SU-DHL-6 (cell line): ENCODE results near the gene ADAR.

Experiments used
- H2AFZ ChIP-seq: fragments of 200-600 bp; sonication (generic); 2 replicates; pipeline ENCODE4 v1.6.1; 2014; ENCODE audit warnings: low read depth, mild to moderate bottlenecking, moderate library complexity, mixed read lengths, antibody characterized with exemption, low read length; ENCODE audit not compliant: severe bottlenecking
- H3F3A ChIP-seq: fragments of 200-600 bp; shearing (Covaris generic); 2 replicates; pipeline ENCODE4 v1.6.0; 2016; ENCODE audit warnings: antibody characterized with exemption, mild to moderate bottlenecking; ENCODE audit not compliant: insufficient read depth
- H3K27ac ChIP-seq: fragments of 200-600 bp; sonication (generic); 2 replicates; pipeline ENCODE4 v1.5.1; 2016; ENCODE audit warnings: low read depth, mild to moderate bottlenecking, low read length, moderate library complexity, mixed read lengths
- H3K27me3 ChIP-seq: fragments of 200-600 bp; sonication (generic), shearing (Covaris generic); 2 replicates; pipeline ENCODE4 v1.6.0; 2014; ENCODE audit warnings: mild to moderate bottlenecking, low read length
- H3K36me3 ChIP-seq: fragments of 200-600 bp; sonication (generic); 2 replicates; pipeline ENCODE4 v1.6.1; 2014; ENCODE audit warnings: mild to moderate bottlenecking, low read length, mixed read lengths
- H3K4me2 ChIP-seq: fragments of 300-600, 200-600 bp; shearing (Covaris generic), sonication (generic); 2 replicates; pipeline ENCODE4 v1.6.0; 2014; ENCODE audit warnings: low read length, low read depth, mild to moderate bottlenecking; ENCODE audit not compliant: poor library complexity, severe bottlenecking
- H3K4me3 ChIP-seq: fragments of 200-600 bp; sonication (generic); 2 replicates; pipeline ENCODE4 v1.5.1; 2014; ENCODE audit warnings: antibody characterized with exemption, low read length, mild to moderate bottlenecking, mixed read lengths; ENCODE audit not compliant: insufficient read depth, poor library complexity, severe bottlenecking
- H3K79me2 ChIP-seq: fragments of 200-600 bp; sonication (generic); 2 replicates; pipeline ENCODE4 v1.6.1; 2014; ENCODE audit warnings: mild to moderate bottlenecking, low read length, moderate library complexity; ENCODE audit not compliant: insufficient read depth
- H3K9ac ChIP-seq: fragments of 200-600 bp; sonication (generic); 2 replicates; pipeline ENCODE4 v1.7.0; 2014; ENCODE audit warnings: mild to moderate bottlenecking, low read length
- H3K9me2 ChIP-seq: fragments of 200-600 bp; sonication (generic); replicated peaks from 2 replicates; pipeline ENCODE4 v1.6.1; 2014; ENCODE audit warnings: low read length; ENCODE audit not compliant: insufficient read depth
- H3K9me3 ChIP-seq: fragments of 200-600 bp; sonication (generic); 2 replicates; pipeline ENCODE4 v1.6.1; 2014; ENCODE audit warnings: low read length, mixed read lengths; ENCODE audit not compliant: insufficient read depth
- H4K20me1 ChIP-seq: fragments of 200-600 bp; sonication (generic); 2 replicates; pipeline ENCODE4 v1.6.1; 2014; ENCODE audit warnings: low read depth, mild to moderate bottlenecking, antibody characterized with exemption, low read length, moderate library complexity, mixed read lengths
- CTCF ChIP-seq: fragments of 200-600 bp; sonication (generic); IDR thresholded peaks from one replicate; pipeline ENCODE4 v1.5.1; 2017; ENCODE audit warnings: antibody characterized with exemption, mild to moderate bottlenecking, low read length, moderate library complexity; ENCODE audit not compliant: insufficient read depth, poor library complexity, severe bottlenecking
- EZH2phosphoT487 ChIP-seq: fragments of 200-600 bp; sonication (generic), shearing (Covaris generic); conservative IDR thresholded peaks from 2 replicates; pipeline ENCODE4 v1.6.1; 2018; ENCODE audit warnings: mild to moderate bottlenecking, antibody characterized with exemption, low read length, moderate library complexity, mixed read lengths

The ADAR gene

GRCh38 chr1:154584267-154584994 lies 23.6 kb downstream of the ADAR start:
- no peaks in the 10 kb centered on the region for H3F3A ChIP-seq
- H3K27ac ChIP-seq = no peak overlapping the region
- peaks cover 33% of the 10 kb centered on the region for H3K36me3 ChIP-seq
- no peak overlapping the region for H3K4me3 ChIP-seq
- no peaks in the 10 kb centered on the region for H3K9me3 ChIP-seq
- no peaks in the 10 kb centered on the region for H3K79me2 ChIP-seq
- no peaks in the 10 kb centered on the region for H4K20me1 ChIP-seq
- H3K9ac ChIP-seq = no peak overlapping the region
- H3K4me2 ChIP-seq = no peak overlapping the region
- TF ChIP-seq EZH2phosphoT487 = no peak
- no peak for TF ChIP-seq CTCF
- H3K9me2 ChIP-seq = no peaks in the 10 kb centered on the region
- H2AFZ ChIP-seq = no peak overlapping the region
- H3K27me3 ChIP-seq = no peaks in the 10 kb centered on the region

- no peak overlapping the region for H3K27ac ChIP-seq
These were observed 24.2 kb downstream of the ADAR start for GRCh38 chr1:154583773-154584172.

GRCh38 chr1:154582885-154583284 lies 25.1 kb downstream of the ADAR start:
- H4K20me1 ChIP-seq = no peaks in the 10 kb centered on the region
- TF ChIP-seq CTCF (no peak), EZH2phosphoT487 (no peak)
- no peak overlapping the region for H3K4me2 ChIP-seq
- no peak overlapping the region for H2AFZ ChIP-seq
- H3K9me3 ChIP-seq = no peaks in the 10 kb centered on the region
- H3K27me3 ChIP-seq = no peaks in the 10 kb centered on the region
- no peaks in the 10 kb centered on the region for H3K9me2 ChIP-seq
- no peaks in the 10 kb centered on the region for H3K79me2 ChIP-seq
- H3K36me3 ChIP-seq = peaks cover 29% of the 10 kb centered on the region
- H3F3A ChIP-seq = no peaks in the 10 kb centered on the region
- no peak overlapping the region for H3K9ac ChIP-seq
- H3K27ac ChIP-seq = no peak overlapping the region
- H3K4me3 ChIP-seq = no peak overlapping the region

More at GRCh38 chr1:154583773-154584172, 24.2 kb downstream of the ADAR start:
- H3K79me2 ChIP-seq = no peaks in the 10 kb centered on the region
- no peaks in the 10 kb centered on the region for H3K9me3 ChIP-seq
- no peak overlapping the region for H2AFZ ChIP-seq
- no peak overlapping the region for H3K4me2 ChIP-seq
- no peak overlapping the region for H3K4me3 ChIP-seq
- no peak overlapping the region for H3K9ac ChIP-seq
- H3K36me3 ChIP-seq = peaks cover 33% of the 10 kb centered on the region
- no peak for TF ChIP-seq EZH2phosphoT487
- no peak for TF ChIP-seq CTCF
- H3K27me3 ChIP-seq = no peaks in the 10 kb centered on the region
- H4K20me1 ChIP-seq = no peaks in the 10 kb centered on the region
- no peaks in the 10 kb centered on the region for H3F3A ChIP-seq
- H3K9me2 ChIP-seq = no peaks in the 10 kb centered on the region
